OCI-LY1 (cell line): ENCODE results near the gene P2RX4.
"Not testable (repeated sequence)": the region's sequence is repeated elsewhere in the genome, so short reads cannot be mapped to it uniquely, and the experiment has no call there.

ENCODE experiments used
- H2AFZ ChIP-seq: fragments of 200-600 bp; sonication (generic), shearing (Covaris generic); 2 replicates; pipeline ENCODE4 v1.6.0; 2014; ENCODE audit warnings: antibody characterized with exemption, mild to moderate bottlenecking, low read length
- H3F3A ChIP-seq: fragments of 200-600 bp; sonication (generic), shearing (Covaris generic); 2 replicates; pipeline ENCODE4 v1.6.0; 2014; ENCODE audit warnings: mild to moderate bottlenecking, antibody characterized with exemption, low read length, moderate library complexity; ENCODE audit not compliant: insufficient read depth
- H3K27ac ChIP-seq: fragments of 200-600 bp; sonication (generic); 2 replicates; pipeline ENCODE4 v1.5.1; 2014; ENCODE audit warnings: low read length, mixed run types, mild to moderate bottlenecking, low read depth; ENCODE audit not compliant: poor library complexity, severe bottlenecking
- H3K27me3 ChIP-seq: fragments of 200-600 bp; sonication (generic); 2 replicates; pipeline ENCODE4 v1.6.0; 2014; ENCODE audit warnings: antibody characterized with exemption, mild to moderate bottlenecking, low read length, moderate library complexity; ENCODE audit not compliant: insufficient read depth
- H3K36me3 ChIP-seq: fragments of 200-600 bp; sonication (generic); 2 replicates; pipeline ENCODE4 v1.6.1; 2014; ENCODE audit warnings: mild to moderate bottlenecking, antibody characterized with exemption, low read length, moderate library complexity, mixed read lengths; ENCODE audit not compliant: insufficient read depth
- H3K4me1 ChIP-seq: fragments of 200-600 bp; sonication (generic); 2 replicates; pipeline ENCODE4 v1.5.1; 2014; ENCODE audit warnings: mild to moderate bottlenecking, low read length, moderate library complexity; ENCODE audit not compliant: insufficient read depth, severe bottlenecking
- H3K4me2 ChIP-seq: fragments of 200-600 bp; sonication (generic), shearing (Covaris generic); 2 replicates; pipeline ENCODE4 v1.6.1; 2014; ENCODE audit warnings: low read length
- H3K4me3 ChIP-seq: fragments of 200-600 bp; sonication (generic); 2 replicates; pipeline ENCODE4 v1.5.1; 2014; ENCODE audit warnings: low read length, low read depth, mild to moderate bottlenecking, mixed read lengths; ENCODE audit not compliant: poor library complexity, severe bottlenecking
- H3K79me2 ChIP-seq: fragments of 200-600 bp; shearing (Covaris generic); 2 replicates; pipeline ENCODE4 v1.6.1; 2016; ENCODE audit warnings: mixed run types, low read length, mixed read lengths; ENCODE audit not compliant: insufficient read depth
- H3K9ac ChIP-seq: fragments of 200-600 bp; sonication (generic), shearing (Covaris generic); 2 replicates; pipeline ENCODE4 v1.6.1; 2014; ENCODE audit warnings: mild to moderate bottlenecking, low read length, mixed read lengths
- H3K9me2 ChIP-seq: fragments of 200-600 bp; sonication (generic), shearing (Covaris generic); 2 replicates; pipeline ENCODE4 v1.6.1; 2014; ENCODE audit warnings: low read depth, mild to moderate bottlenecking, low read length, mixed read lengths
- H3K9me3 ChIP-seq: fragments of 200-600 bp; shearing (Covaris generic); 2 replicates; pipeline ENCODE4 v1.6.1; 2014; ENCODE audit warnings: low read length, mixed read lengths
- H4K20me1 ChIP-seq: fragments of 200-600 bp; sonication (generic), shearing (Covaris generic); 2 replicates; pipeline ENCODE4 v1.6.0; 2016; ENCODE audit warnings: mild to moderate bottlenecking, low read length; ENCODE audit not compliant: insufficient read depth
- CTCF ChIP-seq: fragments of 200-600 bp; sonication (generic), shearing (Covaris generic); IDR thresholded peaks from 2 replicates; pipeline ENCODE4 v1.5.1; 2017; ENCODE audit warnings: mild to moderate bottlenecking, antibody characterized with exemption, low read length, moderate library complexity, mixed read lengths
- EZH2 ChIP-seq: fragments of 200-600 bp; sonication (generic), shearing (Covaris generic); IDR thresholded peaks from 2 replicates; pipeline ENCODE4 v1.8.0; 2017; ENCODE audit warnings: borderline replicate concordance, mixed run types, mild to moderate bottlenecking, antibody characterized with exemption, low read length, moderate library complexity, mixed read lengths

P2RX4 gene

GRCh38 chr12:121223292-121224285, 13.7 kb downstream of the P2RX4 start:
- H2AFZ ChIP-seq = 0 out of 2 replicates have a peak overlapping the region, but pooled peaks have one; percentile 16
- no peaks in the 10 kb centered on the region for H3K27me3 ChIP-seq
- peak overlapping the region; percentile 1 for H3K4me3 ChIP-seq
- H3K36me3 ChIP-seq = peaks cover 15% of the 10 kb centered on the region; the same call in 1 of the 2 replicates
- no peaks in the 10 kb centered on the region for H3K79me2 ChIP-seq
- H3K9me2 ChIP-seq = no peaks in the 10 kb centered on the region
- H3F3A ChIP-seq = peaks cover 4% of the 10 kb centered on the region; the same call in 1 of the 2 replicates
- H3K4me2 ChIP-seq = peak overlapping the region; percentile 24; the same call in 1 of the 2 replicates
- peak overlapping the region; percentile 4; the same call in 1 of the 2 replicates for H3K9ac ChIP-seq
- no peaks in the 10 kb centered on the region for H3K9me3 ChIP-seq
- H4K20me1 ChIP-seq = no peaks in the 10 kb centered on the region
- H3K27ac ChIP-seq = peak overlapping the region; percentile 88
- TF ChIP-seq CTCF (peak; percentile 70), EZH2 (no peak)
- peaks cover 33% of the 10 kb centered on the region for H3K4me1 ChIP-seq

- Histone ChIP-seq H3K4me1 (peaks cover 33% of the 10 kb centered on the region), H3K9me3 (no peaks in the 10 kb centered on the region), H3K4me2 (no peak overlapping the region), H3K79me2 (no peaks in the 10 kb centered on the region), H3K27ac (no peak overlapping the region), H3K36me3 (peaks cover 15% of the 10 kb centered on the region; the same call in 1 of the 2 replicates), H3K27me3 (no peaks in the 10 kb centered on the region), H3K9me2 (no peaks in the 10 kb centered on the region), H3K4me3 (no peak overlapping the region), H2AFZ (no peak overlapping the region), H3F3A (peaks cover 4% of the 10 kb centered on the region; the same call in 1 of the 2 replicates), H3K9ac (no peak overlapping the region), H4K20me1 (no peaks in the 10 kb centered on the region)
- TF ChIP-seq CTCF (no peak), EZH2 (no peak)
Measured at GRCh38 chr12:121224591-121224990, 14.7 kb downstream of the P2RX4 start.

- H3K4me2 ChIP-seq = no peak overlapping the region
Measured at GRCh38 chr12:121226399-121226798, 16.5 kb downstream of the P2RX4 start.

GRCh38 chr12:121226871-121227270, 16.9 kb downstream of the P2RX4 start:
- H3K4me2 ChIP-seq = peak overlapping the region; percentile 53
- not testable (repeated sequence) for H4K20me1 ChIP-seq

More at GRCh38 chr12:121226399-121226798, 16.5 kb downstream of the P2RX4 start:
- H4K20me1 ChIP-seq = no peaks in the 10 kb centered on the region
- H2AFZ ChIP-seq = no peak overlapping the region
- H3F3A ChIP-seq = peaks cover 4% of the 10 kb centered on the region; the same call in 1 of the 2 replicates
- H3K9me2 ChIP-seq = no peaks in the 10 kb centered on the region
- peaks cover 15% of the 10 kb centered on the region; the same call in 1 of the 2 replicates for H3K36me3 ChIP-seq
- no peak overlapping the region for H3K4me3 ChIP-seq
- no peaks in the 10 kb centered on the region for H3K79me2 ChIP-seq
- H3K9ac ChIP-seq = no peak overlapping the region
- no peaks in the 10 kb centered on the region for H3K27me3 ChIP-seq
- H3K9me3 ChIP-seq = no peaks in the 10 kb centered on the region
- peaks cover 33% of the 10 kb centered on the region for H3K4me1 ChIP-seq
- peak overlapping the region; percentile 89 for H3K27ac ChIP-seq
- TF ChIP-seq CTCF (no peak), EZH2 (no peak)

More at GRCh38 chr12:121226871-121227270, 16.9 kb downstream of the P2RX4 start:
- not testable (repeated sequence) for H3K79me2 ChIP-seq, H3F3A ChIP-seq, H3K9me2 ChIP-seq, H3K27me3 ChIP-seq, H3K9me3 ChIP-seq, H2AFZ ChIP-seq
- H3K36me3 ChIP-seq = peaks cover 15% of the 10 kb centered on the region; the same call in 1 of the 2 replicates
- H3K4me1 ChIP-seq = peaks cover 33% of the 10 kb centered on the region
- H3K9ac ChIP-seq = peak overlapping the region; percentile 30; the same call in 1 of the 2 replicates
- H3K4me3 ChIP-seq = peak overlapping the region; percentile 21
- H3K27ac ChIP-seq = peak overlapping the region; percentile 89
